ENCODE measurements around the gene CLIP4. TPM values are rescaled to one million over a fixed set of nuclear protein-coding genes. Genes with fewer than 3 reads are reported as not detected.
"Not testable (repeated sequence)": the region's sequence is repeated elsewhere in the genome, so short reads cannot be mapped to it uniquely, and the experiment has no call there.

The CLIP4 gene
- total and polyA plus RNA-seq, 2 of the 13 experiments (the other 11 are each of a cell fraction or from before 2014, with no cell fraction given), result 0.46 to 0.49 TPM

DNA sequence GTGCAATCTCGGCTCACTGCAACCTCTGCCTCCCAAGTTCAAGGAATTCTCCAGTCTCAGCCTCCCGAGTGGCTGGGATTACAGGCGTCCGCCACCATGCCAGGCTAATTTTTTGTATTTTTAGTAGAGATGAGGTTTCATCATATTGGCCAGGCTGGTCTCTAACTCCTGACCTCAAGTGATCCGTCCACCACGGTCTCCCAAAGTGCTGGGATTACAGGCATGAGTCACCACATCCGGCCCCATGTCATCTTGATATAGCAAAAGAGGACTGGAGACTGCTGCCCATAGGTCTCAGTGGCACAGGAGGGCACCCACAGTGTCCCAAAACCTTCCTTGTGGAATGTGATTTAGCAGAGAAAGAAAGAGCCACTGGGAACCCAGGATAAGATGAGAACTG, 24.9 kb upstream of the CLIP4 start:
- DNase-seq (ENCODE audit: low spot score); POLR2A ChIA-PET; FAIRE-seq; H2AFZ ChIP-seq (ENCODE audit: low read length); CTCF ChIA-PET (ENCODE audit: low intra/inter-chr PET ratio, low total read pairs); H4K20me1 ChIP-seq (ENCODE audit: insufficient read depth, low read length); H3K79me2 ChIP-seq (ENCODE audit: insufficient read depth, low read length); H3K9me3 ChIP-seq (ENCODE audit: low read length); H3K36me3 ChIP-seq (replicated peaks in 1 of 2; ENCODE audit: control insufficient read depth in 1 of 2, insufficient read depth in 2 of 2, low read length in 2 of 2); H3K27me3 ChIP-seq (ENCODE audit: control insufficient read depth in 1 of 2, insufficient read depth in 2 of 2, low read length in 2 of 2); in situ Hi-C loops (cut with HindIII; ENCODE audit: extremely low pct_ligation_motif_present, low pct_unique_long_range_greater_than_20kb); H3K27ac ChIP-seq (ENCODE audit: extremely low read length, insufficient read depth, low read length); H3K9ac ChIP-seq (ENCODE audit: insufficient read depth, low read depth, low read length); BruUV-seq (replicated peaks); H3K4me3 ChIP-seq (replicated peaks in 1 of 3; ENCODE audit: insufficient read depth in 1 of 3, low read depth in 2 of 3, low read length in 3 of 3); intact Hi-C loops (cut with micrococcal nuclease; ENCODE audit: unreplicated experiment); H3K4me2 ChIP-seq (ENCODE audit: low read depth, low read length); ATAC-seq: not testable (repeated sequence)
- WGBS (ENCODE audit: low lambda C conversion rate), result 26% methylated on average over 7 of the region's 7 CpGs
- peak; percentile 79 for TF ChIP-seq FOSL2 (CRISPR knock-in tag; IDR thresholded peaks at IDR 0.05)
- H3K4me1 ChIP-seq (ENCODE audit: insufficient read depth, low read length), result peaks cover 12% of the 10 kb centered on the region

DNA sequence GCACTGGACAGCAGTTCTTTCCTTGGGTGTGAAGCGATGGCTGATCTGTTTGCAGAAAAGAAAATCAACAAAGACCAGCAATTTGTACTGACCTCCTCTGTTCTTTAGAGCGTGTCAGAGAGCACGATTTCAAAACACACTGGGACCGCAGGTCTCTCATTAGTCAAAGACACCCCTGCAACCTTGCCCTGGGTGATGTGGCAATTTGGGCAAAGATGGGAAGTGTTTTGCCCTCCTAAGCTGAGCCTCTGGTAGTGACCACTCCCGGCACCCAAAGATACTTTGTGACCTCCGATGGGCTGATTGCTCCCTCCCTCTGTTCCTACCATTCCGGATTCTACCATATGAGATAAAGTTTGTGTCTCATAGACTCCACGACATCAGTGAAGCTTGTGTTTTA, 18.2 kb upstream of the CLIP4 start:
- WGBS (ENCODE audit: low lambda C conversion rate), result 24% methylated on average over 8 of the region's 8 CpGs
- POLR2A ChIA-PET, result no interaction called here
- no peak overlapping the region for H3K27ac ChIP-seq (ENCODE audit: extremely low read length, insufficient read depth, low read length)

More for the DNA sequence above, 18.2 kb upstream of the CLIP4 start:
- ATAC-seq (peak; percentile 31; the same call in 1 of the 3 replicates), FAIRE-seq (no peak), DNase-seq (ENCODE audit: low spot score) (no peak)
- 0 out of 2 replicates have a peak, but pooled peaks cover 5% of the 10 kb centered on the region for H3K9me3 ChIP-seq (ENCODE audit: low read length)
- no peak overlapping the region for H3K9ac ChIP-seq (ENCODE audit: insufficient read depth, low read depth, low read length)
- TF ChIP-seq TAF15 (IDR thresholded peaks at IDR 0.05; ENCODE audit: low read depth, low read length, poor library complexity, severe bottlenecking), result no peak
- TF ChIP-seq NR2C2 (CRISPR knock-in tag; IDR thresholded peaks at IDR 0.05; ENCODE audit: borderline replicate concordance), result no peak
- peak; percentile 23; the same call in 1 of the 2 replicates for TF ChIP-seq FOSL2 (CRISPR knock-in tag; IDR thresholded peaks at IDR 0.05)
- TF ChIP-seq, protein P1, sequence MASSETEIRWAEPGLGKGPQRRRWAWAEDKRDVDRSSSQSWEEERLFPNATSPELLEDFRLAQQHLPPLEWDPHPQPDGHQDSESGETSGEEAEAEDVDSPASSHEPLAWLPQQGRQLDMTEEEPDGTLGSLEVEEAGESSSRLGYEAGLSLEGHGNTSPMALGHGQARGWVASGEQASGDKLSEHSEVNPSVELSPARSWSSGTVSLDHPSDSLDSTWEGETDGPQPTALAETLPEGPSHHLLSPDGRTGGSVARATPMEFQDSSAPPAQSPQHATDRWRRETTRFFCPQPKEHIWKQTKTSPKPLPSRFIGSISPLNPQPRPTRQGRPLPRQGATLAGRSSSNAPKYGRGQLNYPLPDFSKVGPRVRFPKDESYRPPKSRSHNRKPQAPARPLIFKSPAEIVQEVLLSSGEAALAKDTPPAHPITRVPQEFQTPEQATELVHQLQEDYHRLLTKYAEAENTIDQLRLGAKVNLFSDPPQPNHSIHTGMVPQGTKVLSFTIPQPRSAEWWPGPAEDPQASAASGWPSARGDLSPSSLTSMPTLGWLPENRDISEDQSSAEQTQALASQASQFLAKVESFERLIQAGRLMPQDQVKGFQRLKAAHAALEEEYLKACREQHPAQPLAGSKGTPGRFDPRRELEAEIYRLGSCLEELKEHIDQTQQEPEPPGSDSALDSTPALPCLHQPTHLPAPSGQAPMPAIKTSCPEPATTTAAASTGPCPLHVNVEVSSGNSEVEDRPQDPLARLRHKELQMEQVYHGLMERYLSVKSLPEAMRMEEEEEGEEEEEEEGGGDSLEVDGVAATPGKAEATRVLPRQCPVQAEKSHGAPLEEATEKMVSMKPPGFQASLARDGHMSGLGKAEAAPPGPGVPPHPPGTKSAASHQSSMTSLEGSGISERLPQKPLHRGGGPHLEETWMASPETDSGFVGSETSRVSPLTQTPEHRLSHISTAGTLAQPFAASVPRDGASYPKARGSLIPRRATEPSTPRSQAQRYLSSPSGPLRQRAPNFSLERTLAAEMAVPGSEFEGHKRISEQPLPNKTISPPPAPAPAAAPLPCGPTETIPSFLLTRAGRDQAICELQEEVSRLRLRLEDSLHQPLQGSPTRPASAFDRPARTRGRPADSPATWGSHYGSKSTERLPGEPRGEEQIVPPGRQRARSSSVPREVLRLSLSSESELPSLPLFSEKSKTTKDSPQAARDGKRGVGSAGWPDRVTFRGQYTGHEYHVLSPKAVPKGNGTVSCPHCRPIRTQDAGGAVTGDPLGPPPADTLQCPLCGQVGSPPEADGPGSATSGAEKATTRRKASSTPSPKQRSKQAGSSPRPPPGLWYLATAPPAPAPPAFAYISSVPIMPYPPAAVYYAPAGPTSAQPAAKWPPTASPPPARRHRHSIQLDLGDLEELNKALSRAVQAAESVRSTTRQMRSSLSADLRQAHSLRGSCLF (CRISPR knock-in tag; IDR thresholded peaks at IDR 0.05; ENCODE audit: borderline replicate concordance), result no peak
- TF ChIP-seq MEIS2 (CRISPR knock-in tag; IDR thresholded peaks at IDR 0.05), result no peak
- BruUV-seq (replicated peaks), result no TSS peak
- peaks cover 0 to 19% of the 10 kb centered on the region in 2 experiments; a peak in 1 of 5 replicates for H3K27me3 ChIP-seq (ENCODE audit: control insufficient read depth in 1 of 2, insufficient read depth in 2 of 2, low read length in 2 of 2)
- no peaks in the 10 kb centered on the region for H4K20me1 ChIP-seq (ENCODE audit: insufficient read depth, low read length)
- no peaks in the 10 kb centered on the region for H3K79me2 ChIP-seq (ENCODE audit: insufficient read depth, low read length)
- in situ Hi-C loops (cut with HindIII; ENCODE audit: extremely low pct_ligation_motif_present, low pct_unique_long_range_greater_than_20kb) (no loop called here), intact Hi-C loops (cut with micrococcal nuclease; ENCODE audit: unreplicated experiment) (no loop called here)
- H3K4me2 ChIP-seq (ENCODE audit: low read depth, low read length), result no peak overlapping the region
- H2AFZ ChIP-seq (ENCODE audit: low read length), result no peak overlapping the region
- H3K4me3 ChIP-seq (replicated peaks in 1 of 3; ENCODE audit: insufficient read depth in 1 of 3, low read depth in 2 of 3, low read length in 3 of 3), result no peak overlapping the region
- H3K4me1 ChIP-seq (ENCODE audit: insufficient read depth, low read length), result peaks cover 12% of the 10 kb centered on the region; the same call in 1 of the 2 replicates
- H3K36me3 ChIP-seq (replicated peaks in 1 of 2; ENCODE audit: control insufficient read depth in 1 of 2, insufficient read depth in 2 of 2, low read length in 2 of 2), result no peaks in the 10 kb centered on the region
- CTCF ChIA-PET (ENCODE audit: low intra/inter-chr PET ratio, low total read pairs), result no interaction called here
